Loucy (cell line): ENCODE results near the gene PRCD.
"Not testable (repeated sequence)": the region's sequence is repeated elsewhere in the genome, so short reads cannot be mapped to it uniquely, and the experiment has no call there.

Experiments used
- H2AFZ ChIP-seq: fragments of 200-600 bp; sonication (generic); 2 replicates; pipeline ENCODE4 v1.6.0; 2016; ENCODE audit warnings: antibody characterized with exemption, mild to moderate bottlenecking, low read length, moderate library complexity
- H3F3A ChIP-seq: fragments of 200-600 bp; 2 replicates; pipeline ENCODE4 v1.6.0; 2016; ENCODE audit warnings: antibody characterized with exemption, low read depth, mild to moderate bottlenecking
- H3K27me3 ChIP-seq: fragments of 200-600 bp; sonication (generic); 2 replicates; pipeline ENCODE4 v1.6.1; 2014; ENCODE audit warnings: low read length, mild to moderate bottlenecking; ENCODE audit not compliant: insufficient read depth, poor library complexity, severe bottlenecking
- H3K36me3 ChIP-seq: fragments of 200-600 bp; sonication (generic); 2 replicates; pipeline ENCODE4 v1.6.1; 2016; ENCODE audit warnings: low read length; ENCODE audit not compliant: insufficient read depth
- H3K4me1 ChIP-seq: fragments of 200-600 bp; sonication (generic); 2 replicates; pipeline ENCODE4 v1.5.1; 2014; ENCODE audit warnings: low read length, mild to moderate bottlenecking; ENCODE audit not compliant: insufficient read depth, poor library complexity, severe bottlenecking
- H3K4me2 ChIP-seq: fragments of 200-600 bp; sonication (generic); 2 replicates; pipeline ENCODE4 v1.6.0; 2014; ENCODE audit warnings: antibody characterized with exemption, low read length, low read depth, mild to moderate bottlenecking; ENCODE audit not compliant: poor library complexity, severe bottlenecking
- H3K4me3 ChIP-seq: fragments of 200-600 bp; sonication (generic); 2 replicates; pipeline ENCODE4 v1.5.1; 2014; ENCODE audit warnings: low read length, mild to moderate bottlenecking, mixed read lengths; ENCODE audit not compliant: poor library complexity, severe bottlenecking
- H3K79me2 ChIP-seq: fragments of 200-600 bp; sonication (generic); 2 replicates; pipeline ENCODE4 v1.6.1; 2014; ENCODE audit warnings: low read length; ENCODE audit not compliant: insufficient read depth
- H3K9ac ChIP-seq: fragments of 200-600 bp; sonication (generic); 2 replicates; pipeline ENCODE4 v1.6.0; 2014; ENCODE audit warnings: mild to moderate bottlenecking, low read depth, low read length, moderate library complexity; ENCODE audit not compliant: poor library complexity, severe bottlenecking
- H3K9me2 ChIP-seq: fragments of 200-600 bp; sonication (generic); replicated peaks from 2 replicates; pipeline ENCODE4 v1.6.1; 2016; ENCODE audit warnings: low read depth, low read length, mixed read lengths
- H3K9me3 ChIP-seq: fragments of 200-600 bp; sonication (generic); 2 replicates; pipeline ENCODE4 v1.6.1; 2014; ENCODE audit warnings: mild to moderate bottlenecking, antibody characterized with exemption, low read length, low read depth; ENCODE audit not compliant: insufficient read depth
- H4K20me1 ChIP-seq: fragments of 200-600 bp; sonication (generic); 2 replicates; pipeline ENCODE4 v1.6.0; 2014; ENCODE audit warnings: antibody characterized with exemption, low read length, mild to moderate bottlenecking; ENCODE audit not compliant: insufficient read depth, poor library complexity, severe bottlenecking
- CTCF ChIP-seq: fragments of 200-600 bp; sonication (generic); conservative IDR thresholded peaks from 2 replicates; pipeline ENCODE4 v1.5.1; 2014; ENCODE audit warnings: mild to moderate bottlenecking, antibody characterized with exemption, low read length
- EZH2phosphoT487 ChIP-seq: fragments of 200-600 bp; IDR thresholded peaks from 2 replicates; pipeline ENCODE4 v1.6.1; 2018; ENCODE audit warnings: antibody characterized with exemption, mild to moderate bottlenecking, moderate library complexity, borderline replicate concordance

Gene PRCD

GRCh38 chr17:76532072-76532651 is 7.7 kb upstream of the PRCD start:
- Histone ChIP-seq H4K20me1 (no peaks in the 10 kb centered on the region), H3K79me2 (peaks cover 36% of the 10 kb centered on the region), H3K9ac (no peak overlapping the region), H3K27me3 (no peaks in the 10 kb centered on the region), H3K9me3 (no peaks in the 10 kb centered on the region), H3K9me2 (no peaks in the 10 kb centered on the region), H3F3A (peaks cover 4% of the 10 kb centered on the region; the same call in 1 of the 2 replicates), H3K36me3 (no peaks in the 10 kb centered on the region), H3K4me2 (no peak overlapping the region), H3K4me3 (no peak overlapping the region), H2AFZ (no peak overlapping the region), H3K4me1 (peaks cover 48% of the 10 kb centered on the region)
- TF ChIP-seq EZH2phosphoT487 (no peak), CTCF (no peak)

- Histone ChIP-seq H3K4me2 (peak overlapping the region; percentile 8), H3K4me1 (peaks cover 42% of the 10 kb centered on the region), H3K79me2 (peaks cover 31% of the 10 kb centered on the region)
- H3K36me3 ChIP-seq, H3K4me3 ChIP-seq, H3K9me2 ChIP-seq, H3F3A ChIP-seq, H3K27me3 ChIP-seq, H4K20me1 ChIP-seq, H3K9me3 ChIP-seq, H2AFZ ChIP-seq, H3K9ac ChIP-seq: not testable (repeated sequence)
These were observed 6.0 kb upstream of the PRCD start for GRCh38 chr17:76533640-76534359.

GRCh38 chr17:76534831-76535732 is 4.8 kb upstream of the PRCD start:
- H3K4me2 ChIP-seq = no peak overlapping the region
- no peaks in the 10 kb centered on the region for H3K9me3 ChIP-seq
- H3K4me3 ChIP-seq = no peak overlapping the region
- H3F3A ChIP-seq = no peaks in the 10 kb centered on the region
- TF ChIP-seq EZH2phosphoT487 (no peak), CTCF (no peak)
- peaks cover 19% of the 10 kb centered on the region; the same call in 1 of the 2 replicates for H3K79me2 ChIP-seq
- no peaks in the 10 kb centered on the region for H3K9me2 ChIP-seq
- H3K9ac ChIP-seq = peak overlapping the region; percentile 30
- peaks cover 32% of the 10 kb centered on the region for H3K4me1 ChIP-seq
- no peak overlapping the region for H2AFZ ChIP-seq
- H4K20me1 ChIP-seq = no peaks in the 10 kb centered on the region
- no peaks in the 10 kb centered on the region for H3K36me3 ChIP-seq
- H3K27me3 ChIP-seq = no peaks in the 10 kb centered on the region
